ENCODE measurements around the gene TOX2. TPM values are rescaled to one million over a fixed set of nuclear protein-coding genes. Genes with fewer than 3 reads are reported as not detected.

Gene TOX2
- total RNA-seq, 1 experiment from 2014 or later: 85.4 TPM

- POLR2A ChIA-PET: interaction anchor here (0.6 kb wide), 1 partner anchor 8 kb away, joined by 6 read pairs; no protein-coding TSS in a partner anchor
- in situ Hi-C loops (cut with HindIII; ENCODE audit: low pct_unique_long_range_greater_than_20kb, low sequenced_read_pairs) (no loop called here), intact Hi-C loops (cut with micrococcal nuclease; ENCODE audit: unreplicated experiment) (no loop called here)
- no peak for ATAC-seq
- Histone ChIP-seq H3K36me3 (ENCODE audit: control insufficient read depth, insufficient read depth, low read length) (no peaks in the 10 kb centered on the region), H3K9me3 (ENCODE audit: control insufficient read depth, insufficient read depth, low read depth, low read length) (no peaks in the 10 kb centered on the region), H3K4me3 (ENCODE audit: low read depth in 2 of 2, low read length in 2 of 2) (no peak overlapping the region), H3K27ac (ENCODE audit: low read length) (peak overlapping the region; percentile 91), H3K27me3 (ENCODE audit: control insufficient read depth, insufficient read depth, low read length) (no peaks in the 10 kb centered on the region), H3K4me1 (ENCODE audit: control insufficient read depth, insufficient read depth, low read length) (peaks cover 89% of the 10 kb centered on the region)
- TF ChIP-seq REST (IDR thresholded peaks at IDR 0.05; ENCODE audit: insufficient read depth in 1 of 2, low read depth in 2 of 2, low read length in 1 of 2) (no peak), TCF7L2 (IDR thresholded peaks at IDR 0.05; ENCODE audit: low read depth, low read length) (no peak), SIN3A (IDR thresholded peaks at IDR 0.05; ENCODE audit: borderline replicate concordance, insufficient read depth, low read depth, low read length) (no peak), CTCF (IDR thresholded peaks at IDR 0.05) (no peak), POLR2AphosphoS5 (IDR thresholded peaks at IDR 0.05; ENCODE audit: low read depth, low read length) (no peak)
- BruUV-seq (replicated peaks): no TSS peak
- no peak for DNase-seq (ENCODE audit: low read depth, low spot score)
- CTCF ChIA-PET: no interaction called here
Observed at GRCh38 chr20:43960231-43960630, 45.6 kb downstream of the TOX2 start.

- Histone ChIP-seq H3K27me3 (ENCODE audit: control insufficient read depth, insufficient read depth, low read length) (no peaks in the 10 kb centered on the region), H3K27ac (ENCODE audit: low read length) (peak overlapping the region; percentile 91), H3K4me1 (ENCODE audit: control insufficient read depth, insufficient read depth, low read length) (peaks cover 85% of the 10 kb centered on the region), H3K4me3 (ENCODE audit: low read depth in 2 of 2, low read length in 2 of 2) (no peak overlapping the region), H3K36me3 (ENCODE audit: control insufficient read depth, insufficient read depth, low read length) (no peaks in the 10 kb centered on the region), H3K9me3 (ENCODE audit: control insufficient read depth, insufficient read depth, low read depth, low read length) (no peaks in the 10 kb centered on the region)
- intact Hi-C loops (cut with micrococcal nuclease; ENCODE audit: unreplicated experiment): no loop called here
- BruUV-seq (replicated peaks): no TSS peak
- DNase-seq (ENCODE audit: low read depth, low spot score) (no peak), ATAC-seq (no peak)
- ChIA-PET POLR2A (no interaction called here), CTCF (no interaction called here)
- TF ChIP-seq TCF7L2 (IDR thresholded peaks at IDR 0.05; ENCODE audit: low read depth, low read length) (no peak), SIN3A (IDR thresholded peaks at IDR 0.05; ENCODE audit: borderline replicate concordance, insufficient read depth, low read depth, low read length) (no peak), REST (IDR thresholded peaks at IDR 0.05; ENCODE audit: insufficient read depth in 1 of 2, low read depth in 2 of 2, low read length in 1 of 2) (no peak), POLR2AphosphoS5 (IDR thresholded peaks at IDR 0.05; ENCODE audit: low read depth, low read length) (no peak), CTCF (IDR thresholded peaks at IDR 0.05) (no peak)
- in situ Hi-C loops (cut with HindIII; ENCODE audit: low pct_unique_long_range_greater_than_20kb, low sequenced_read_pairs): no loop called here
Observed at GRCh38 chr20:43961116-43961515, 46.5 kb downstream of the TOX2 start.

Data from Panc1 (cell line).